Coronary artery (tissue), 2 donors: ENCODE data around the gene VWA8.
A peak's percentile ranks its signal among the peaks of the same experiment; 100 is the strongest.

ENCODE experiments used
- DNase-seq: peaks from one replicate; pipeline ENCODE4 v3.0.0-alpha.2; 2017; ENCODE audit warnings: low spot score
- H3K27ac ChIP-seq, 2 donors: fragments of 200-600 bp; sonication (generic); one replicate each; pipeline ENCODE4 v1.5.1; 2016 to 2019
- H3K4me3 ChIP-seq: fragments of 200-600 bp; sonication (generic); 2 replicates; pipeline ENCODE4 v1.5.1; 2016; ENCODE audit warnings: mild to moderate bottlenecking, moderate library complexity
- TF ChIP-seq, protein P1 (sequence below): fragments of 200-600 bp; sonication (generic); IDR thresholded peaks from one replicate; pipeline ENCODE4 v1.5.1; 2019; ENCODE audit warnings: antibody characterized with exemption

Gene VWA8

DNA sequence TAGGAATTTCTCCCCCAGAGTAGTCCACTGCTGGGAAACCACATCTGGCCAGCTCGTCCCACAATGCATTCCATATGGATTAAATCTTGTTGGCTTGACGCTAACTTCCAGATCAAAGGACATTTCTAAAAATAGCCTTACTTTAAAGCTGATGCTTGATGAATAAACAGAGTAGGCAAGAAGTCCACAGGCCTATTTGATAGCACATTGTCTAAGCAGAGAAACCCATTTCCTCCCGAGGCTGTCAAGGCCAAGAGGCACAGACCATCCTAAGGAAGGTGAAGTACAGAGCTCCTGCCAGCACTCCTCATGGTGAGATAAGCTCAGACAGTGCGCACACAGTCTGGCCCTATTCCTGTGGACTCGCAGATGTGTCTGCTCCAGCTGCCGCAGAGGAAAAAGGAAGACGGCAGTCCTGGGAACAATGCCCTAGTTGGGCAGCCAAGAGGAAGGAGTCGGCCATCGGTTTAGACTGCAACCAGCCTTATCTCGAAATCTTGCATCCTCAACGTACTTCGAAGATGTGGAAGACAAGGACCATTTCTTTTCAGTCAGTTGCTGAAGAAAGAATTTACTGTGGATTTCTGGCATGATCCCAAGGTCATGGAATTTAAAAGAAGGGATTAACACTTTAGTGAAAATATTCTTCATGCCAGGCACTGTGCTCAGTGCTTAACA lies 346.8 kb downstream of the VWA8 start:
- Histone ChIP-seq H3K4me3 (no peak overlapping the region), H3K27ac (peak overlapping the region in 1 of 2 donors; percentile 27)
- TF ChIP-seq, protein P1, sequence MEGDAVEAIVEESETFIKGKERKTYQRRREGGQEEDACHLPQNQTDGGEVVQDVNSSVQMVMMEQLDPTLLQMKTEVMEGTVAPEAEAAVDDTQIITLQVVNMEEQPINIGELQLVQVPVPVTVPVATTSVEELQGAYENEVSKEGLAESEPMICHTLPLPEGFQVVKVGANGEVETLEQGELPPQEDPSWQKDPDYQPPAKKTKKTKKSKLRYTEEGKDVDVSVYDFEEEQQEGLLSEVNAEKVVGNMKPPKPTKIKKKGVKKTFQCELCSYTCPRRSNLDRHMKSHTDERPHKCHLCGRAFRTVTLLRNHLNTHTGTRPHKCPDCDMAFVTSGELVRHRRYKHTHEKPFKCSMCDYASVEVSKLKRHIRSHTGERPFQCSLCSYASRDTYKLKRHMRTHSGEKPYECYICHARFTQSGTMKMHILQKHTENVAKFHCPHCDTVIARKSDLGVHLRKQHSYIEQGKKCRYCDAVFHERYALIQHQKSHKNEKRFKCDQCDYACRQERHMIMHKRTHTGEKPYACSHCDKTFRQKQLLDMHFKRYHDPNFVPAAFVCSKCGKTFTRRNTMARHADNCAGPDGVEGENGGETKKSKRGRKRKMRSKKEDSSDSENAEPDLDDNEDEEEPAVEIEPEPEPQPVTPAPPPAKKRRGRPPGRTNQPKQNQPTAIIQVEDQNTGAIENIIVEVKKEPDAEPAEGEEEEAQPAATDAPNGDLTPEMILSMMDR, result no peak
- no peak for DNase-seq

DNA sequence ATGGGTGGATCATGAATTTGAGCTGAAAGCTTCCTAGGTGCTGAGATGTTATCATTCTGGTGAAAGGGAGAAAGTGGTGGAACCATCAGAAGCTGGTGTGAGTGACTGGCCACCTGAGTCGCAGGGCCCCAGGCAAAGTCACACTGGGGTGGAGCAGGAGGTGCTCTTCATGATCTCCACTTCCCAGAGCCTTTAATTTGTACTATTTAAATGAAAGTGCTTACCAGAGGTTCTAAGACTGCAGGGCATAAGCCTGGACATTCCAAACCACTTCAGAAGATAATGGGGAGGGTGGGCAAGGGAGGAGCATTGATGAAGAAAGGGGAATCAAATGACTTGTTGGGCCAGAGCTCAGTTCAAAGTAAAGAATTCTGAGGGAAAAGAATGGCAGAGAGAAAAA lies 347.4 kb downstream of the VWA8 start:
- Histone ChIP-seq H3K4me3 (no peak overlapping the region), H3K27ac (no peak overlapping the region)
- DNase-seq, result no peak
- TF ChIP-seq, protein P1, result no peak

DNA sequence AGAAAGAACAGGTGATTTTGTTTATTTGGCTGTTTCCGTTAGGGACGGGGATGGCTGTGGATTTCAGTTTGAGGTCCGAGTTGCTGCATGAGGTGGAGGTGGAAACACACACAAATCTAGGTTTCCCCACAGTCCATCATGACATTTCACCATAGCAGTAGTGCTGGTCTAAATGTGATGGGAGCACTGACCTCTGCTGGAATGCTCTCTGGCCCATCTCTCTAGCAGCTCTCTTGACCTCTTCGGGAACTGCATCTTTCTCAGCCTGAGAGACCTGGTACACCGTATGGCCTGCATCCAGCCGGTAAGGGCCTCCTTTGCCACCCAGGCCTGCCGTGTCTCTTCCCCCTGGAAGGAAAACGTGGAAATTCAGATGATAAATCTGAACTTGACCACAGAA lies 349.5 kb downstream of the VWA8 start:
- Histone ChIP-seq H3K27ac (no peak overlapping the region), H3K4me3 (no peak overlapping the region)
- TF ChIP-seq, protein P1, result no peak
- no peak for DNase-seq

DNA sequence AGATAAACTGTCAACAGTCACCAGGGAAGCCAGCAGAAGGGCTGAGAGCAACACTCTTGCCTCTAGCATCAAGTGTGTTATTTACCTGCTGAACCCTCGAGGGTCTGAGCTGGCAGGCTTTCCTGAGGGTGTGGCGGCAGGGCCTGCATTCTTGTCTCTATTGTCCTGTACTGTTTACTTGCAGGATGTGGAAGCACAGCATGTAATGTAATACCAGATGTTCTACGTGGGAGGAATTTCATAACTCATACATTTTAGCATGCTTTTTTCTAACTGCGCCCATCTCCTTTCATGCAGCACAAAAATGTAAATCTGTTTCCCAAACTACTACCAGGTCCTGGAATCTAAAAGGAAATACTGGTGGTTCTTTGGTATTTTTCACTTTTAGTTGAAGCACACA lies 350.5 kb downstream of the VWA8 start:
- no peak for DNase-seq

DNA sequence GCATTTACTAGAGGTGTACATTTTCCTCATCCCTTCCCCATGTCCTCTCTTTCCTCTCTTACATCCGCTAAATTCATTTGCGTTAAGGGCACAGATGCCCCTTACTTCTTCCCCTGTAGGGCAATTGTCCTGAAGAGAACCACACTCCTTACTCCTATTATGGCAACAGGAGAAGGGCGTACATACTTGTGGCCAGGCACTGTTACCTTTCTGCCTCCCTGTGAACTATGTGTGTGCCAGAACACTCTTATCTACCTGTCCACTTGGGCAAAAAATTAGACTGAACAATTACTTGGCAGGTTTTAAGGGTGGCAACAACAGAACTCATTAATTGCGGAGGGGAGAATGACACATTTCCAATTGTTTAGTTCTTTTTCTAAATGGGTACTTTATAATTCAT lies 351.1 kb downstream of the VWA8 start:
- TF ChIP-seq, protein P1, result no peak
- Histone ChIP-seq H3K4me3 (no peak overlapping the region), H3K27ac (no peak overlapping the region)
- no peak for DNase-seq

More for the DNA sequence above, 350.5 kb downstream of the VWA8 start:
- TF ChIP-seq, protein P1, result no peak
- Histone ChIP-seq H3K27ac (no peak overlapping the region), H3K4me3 (no peak overlapping the region)

DNA sequence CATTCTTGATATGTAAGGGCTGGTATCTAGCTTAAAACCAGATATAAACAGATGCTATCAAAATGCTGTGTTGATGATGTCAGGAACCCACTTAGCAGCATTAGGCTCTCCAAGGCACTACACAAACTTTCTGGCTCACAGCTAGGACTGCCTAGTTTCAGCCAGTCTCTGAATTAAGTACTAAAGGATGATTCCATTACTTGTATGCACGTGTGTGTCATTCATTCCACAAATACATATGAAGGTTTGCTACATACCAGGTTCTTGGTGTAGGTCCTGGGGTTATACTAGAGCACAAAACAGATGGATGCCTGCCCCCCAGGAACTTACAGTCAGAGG lies 352.1 kb downstream of the VWA8 start:
- DNase-seq, result no peak
- H3K27ac ChIP-seq, result no peak overlapping the region
- H3K4me3 ChIP-seq, result no peak overlapping the region
- TF ChIP-seq, protein P1, result no peak

DNA sequence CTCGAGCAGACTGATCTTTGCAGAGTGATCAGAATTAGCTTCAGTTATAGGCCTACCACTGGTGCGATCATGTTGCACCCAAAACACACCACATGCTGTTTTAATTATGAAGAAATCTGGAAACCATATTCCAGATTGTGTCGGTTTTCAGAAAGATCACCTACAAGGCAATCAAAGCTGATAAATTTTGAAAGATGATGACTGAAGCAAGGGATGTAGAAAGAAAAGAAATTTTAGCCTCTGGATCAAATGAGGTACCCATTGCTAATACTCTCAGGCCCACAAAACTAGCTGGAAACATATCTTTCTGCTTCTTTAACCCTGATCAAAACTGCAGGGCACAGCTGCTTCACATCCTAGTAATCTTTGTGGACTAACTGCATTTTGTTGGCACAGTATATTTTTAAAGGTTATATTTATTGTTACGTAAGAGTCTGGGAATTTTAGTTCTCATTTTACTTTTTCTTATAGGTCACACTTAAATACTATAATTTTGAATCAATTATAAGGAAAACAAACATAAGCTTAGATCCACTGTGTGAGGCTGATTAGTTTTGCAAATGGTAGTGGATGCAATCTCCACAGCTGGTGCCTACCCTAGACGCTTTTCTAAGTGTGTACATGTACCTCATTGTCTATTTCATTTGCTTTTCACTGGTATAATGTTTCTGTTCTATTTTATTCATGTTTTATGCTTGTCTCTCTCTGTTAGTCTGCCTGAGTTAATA lies 352.6 kb downstream of the VWA8 start:
- TF ChIP-seq, protein P1, result no peak
- H3K27ac ChIP-seq, result no peak overlapping the region
- no peak overlapping the region for H3K4me3 ChIP-seq
- DNase-seq, result no peak
